Endothelial cell (in vitro differentiated cells): ENCODE data around the gene CEP95. TPM values are rescaled to one million over a fixed set of nuclear protein-coding genes. Genes with fewer than 3 reads are reported as not detected.
"Not testable (repeated sequence)": the region's sequence is repeated elsewhere in the genome, so short reads cannot be mapped to it uniquely, and the experiment has no call there.

Source experiments
- DNase-seq: peaks from one replicate; pipeline ENCODE4 v3.0.0; 2021; ENCODE audit warnings: low spot score
- H3K27ac Mint-ChIP-seq: one replicate; pipeline ENCODE4 v1.8.0; 2021; ENCODE audit warnings: mixed read lengths, inconsistent platforms; ENCODE audit not compliant: unreplicated experiment
- H3K27me3 Mint-ChIP-seq: one replicate; pipeline ENCODE4 v1.8.0; 2021; ENCODE audit warnings: mild to moderate bottlenecking, moderate library complexity, mixed read lengths, inconsistent platforms; ENCODE audit not compliant: unreplicated experiment
- H3K36me3 Mint-ChIP-seq: one replicate; pipeline ENCODE4 v1.8.0; 2021; ENCODE audit warnings: mild to moderate bottlenecking, low read depth, mixed read lengths, inconsistent platforms; ENCODE audit not compliant: unreplicated experiment
- H3K4me1 Mint-ChIP-seq: one replicate; pipeline ENCODE4 v1.8.0; 2021; ENCODE audit warnings: mild to moderate bottlenecking, mixed read lengths, inconsistent platforms; ENCODE audit not compliant: unreplicated experiment
- H3K4me3 Mint-ChIP-seq: one replicate; pipeline ENCODE4 v1.8.0; 2021; ENCODE audit warnings: mild to moderate bottlenecking, mixed read lengths, inconsistent platforms; ENCODE audit not compliant: unreplicated experiment
- H3K9me3 Mint-ChIP-seq: one replicate; pipeline ENCODE4 v1.8.0; 2021; ENCODE audit warnings: mixed read lengths, inconsistent platforms; ENCODE audit not compliant: unreplicated experiment
- total RNA-seq: library from RNA; stranded (reverse); fragmentation: NEBNext Ultra II Directional; extraction: Animal tissue kit (Norgen Biotek cat#: 25700); gene quantifications from one replicate; pipeline ENCODE4 v1.2.1, GENCODE V29; 2021; ENCODE audit not compliant: unreplicated experiment
- TF ChIP-seq, protein P1 (sequence below): fragments of 200-600 bp; sonication (generic); IDR thresholded peaks from one replicate; pipeline ENCODE4 v1.5.0; 2021; ENCODE audit warnings: antibody characterized with exemption; ENCODE audit not compliant: unreplicated experiment

Gene CEP95
- total RNA-seq, 1 donor from 2014 or later = 47.8 TPM

DNA sequence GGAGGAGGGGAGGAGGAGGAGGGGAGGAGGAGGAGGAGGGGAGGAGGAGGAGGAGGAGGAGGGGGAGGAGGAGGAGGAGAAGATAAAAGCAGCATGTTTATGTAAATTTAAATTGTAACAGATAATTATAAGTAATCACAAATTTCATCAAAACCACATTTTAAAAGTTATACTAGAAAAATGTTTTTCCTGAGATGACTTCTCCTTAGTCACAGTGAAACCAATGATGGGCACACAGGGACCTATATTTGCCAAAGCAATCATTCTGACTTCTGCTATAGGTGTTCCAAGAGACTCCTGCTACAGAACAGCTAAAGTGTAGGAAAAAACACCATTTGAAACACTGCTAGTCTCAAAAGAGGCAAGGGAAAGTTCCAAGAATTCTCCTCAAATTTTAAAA is 66.4 kb downstream of the CEP95 start:
- Mint-ChIP-seq H3K4me1 (no peaks in the 10 kb centered on the region), H3K27me3 (no peaks in the 10 kb centered on the region), H3K4me3 (no peak overlapping the region), H3K27ac (no peak overlapping the region), H3K9me3 (no peaks in the 10 kb centered on the region), H3K36me3 (peaks cover 10% of the 10 kb centered on the region)
- DNase-seq = no peak
- TF ChIP-seq, protein P1, sequence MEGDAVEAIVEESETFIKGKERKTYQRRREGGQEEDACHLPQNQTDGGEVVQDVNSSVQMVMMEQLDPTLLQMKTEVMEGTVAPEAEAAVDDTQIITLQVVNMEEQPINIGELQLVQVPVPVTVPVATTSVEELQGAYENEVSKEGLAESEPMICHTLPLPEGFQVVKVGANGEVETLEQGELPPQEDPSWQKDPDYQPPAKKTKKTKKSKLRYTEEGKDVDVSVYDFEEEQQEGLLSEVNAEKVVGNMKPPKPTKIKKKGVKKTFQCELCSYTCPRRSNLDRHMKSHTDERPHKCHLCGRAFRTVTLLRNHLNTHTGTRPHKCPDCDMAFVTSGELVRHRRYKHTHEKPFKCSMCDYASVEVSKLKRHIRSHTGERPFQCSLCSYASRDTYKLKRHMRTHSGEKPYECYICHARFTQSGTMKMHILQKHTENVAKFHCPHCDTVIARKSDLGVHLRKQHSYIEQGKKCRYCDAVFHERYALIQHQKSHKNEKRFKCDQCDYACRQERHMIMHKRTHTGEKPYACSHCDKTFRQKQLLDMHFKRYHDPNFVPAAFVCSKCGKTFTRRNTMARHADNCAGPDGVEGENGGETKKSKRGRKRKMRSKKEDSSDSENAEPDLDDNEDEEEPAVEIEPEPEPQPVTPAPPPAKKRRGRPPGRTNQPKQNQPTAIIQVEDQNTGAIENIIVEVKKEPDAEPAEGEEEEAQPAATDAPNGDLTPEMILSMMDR = no peak

DNA sequence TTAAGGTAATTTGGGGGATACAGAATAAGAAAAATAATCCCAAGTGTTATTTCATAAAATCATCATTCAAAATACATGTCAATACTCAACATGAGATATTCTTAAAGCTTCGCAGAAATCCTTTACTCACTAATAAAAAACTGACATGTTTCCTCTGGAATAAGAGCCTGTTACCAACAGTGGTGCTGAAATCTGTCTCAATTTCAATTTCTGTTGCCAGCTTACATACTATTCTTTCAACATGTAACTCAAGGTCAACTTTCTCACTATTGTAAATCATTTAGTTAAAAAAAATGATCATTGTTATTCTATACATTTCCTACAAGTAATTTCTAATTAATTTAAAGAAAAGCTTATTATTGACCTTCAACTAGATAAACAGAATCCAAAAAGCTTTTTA is 67.9 kb downstream of the CEP95 start:
- Mint-ChIP-seq H3K36me3 (peaks cover 9% of the 10 kb centered on the region), H3K4me3 (no peak overlapping the region), H3K9me3 (no peaks in the 10 kb centered on the region), H3K27ac (no peak overlapping the region), H3K27me3 (no peaks in the 10 kb centered on the region), H3K4me1 (no peaks in the 10 kb centered on the region)
- TF ChIP-seq, protein P1 = no peak
- no peak for DNase-seq

- H3K36me3 Mint-ChIP-seq = peaks cover 12% of the 10 kb centered on the region
- no peaks in the 10 kb centered on the region for H3K27me3 Mint-ChIP-seq
- TF ChIP-seq, protein P1 = no peak
- no peaks in the 10 kb centered on the region for H3K9me3 Mint-ChIP-seq
- H3K4me3 Mint-ChIP-seq = no peak overlapping the region
- DNase-seq = no peak
- H3K27ac Mint-ChIP-seq = no peak overlapping the region
- H3K4me1 Mint-ChIP-seq = no peaks in the 10 kb centered on the region
Measured at GRCh38 chr17:64575431-64575830, 68.7 kb downstream of the CEP95 start.

- H3K36me3 Mint-ChIP-seq = peaks cover 13% of the 10 kb centered on the region
- not testable (repeated sequence) for H3K4me1 Mint-ChIP-seq, H3K27me3 Mint-ChIP-seq, H3K27ac Mint-ChIP-seq, H3K9me3 Mint-ChIP-seq, H3K4me3 Mint-ChIP-seq, DNase-seq
Measured at GRCh38 chr17:64577025-64577424, 70.2 kb downstream of the CEP95 start.

DNA sequence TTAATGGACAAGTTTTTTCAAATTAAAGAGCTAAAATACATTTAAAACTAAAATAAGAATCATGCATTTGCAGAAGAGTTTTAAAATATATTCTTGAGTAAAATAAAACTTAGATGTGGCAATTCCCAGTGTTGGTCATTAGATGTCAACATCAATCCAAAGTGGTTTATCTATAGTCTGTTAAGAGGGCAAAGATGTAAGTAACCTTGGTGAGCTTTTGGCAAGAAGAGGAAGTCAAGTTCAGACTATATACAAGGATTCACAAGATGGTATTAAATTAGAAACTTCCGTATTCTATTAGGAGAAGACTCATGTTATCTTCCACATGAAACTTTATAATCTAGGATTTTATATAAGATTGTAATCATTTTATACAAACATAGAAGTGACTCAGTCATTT is 73.1 kb downstream of the CEP95 start:
- Mint-ChIP-seq H3K36me3 (peaks cover 19% of the 10 kb centered on the region), H3K4me1 (peaks cover 4% of the 10 kb centered on the region), H3K9me3 (no peaks in the 10 kb centered on the region), H3K27ac (no peak overlapping the region), H3K4me3 (no peak overlapping the region), H3K27me3 (no peaks in the 10 kb centered on the region)
- TF ChIP-seq, protein P1 = no peak
- DNase-seq = no peak
